Measurements from ENCODE around the gene PPOX. TPM values are rescaled to one million over a fixed set of nuclear protein-coding genes. Genes with fewer than 3 reads are reported as not detected.

Gene PPOX
- total RNA-seq, 1 donor from 2014 or later, result 20.0 TPM

DNA sequence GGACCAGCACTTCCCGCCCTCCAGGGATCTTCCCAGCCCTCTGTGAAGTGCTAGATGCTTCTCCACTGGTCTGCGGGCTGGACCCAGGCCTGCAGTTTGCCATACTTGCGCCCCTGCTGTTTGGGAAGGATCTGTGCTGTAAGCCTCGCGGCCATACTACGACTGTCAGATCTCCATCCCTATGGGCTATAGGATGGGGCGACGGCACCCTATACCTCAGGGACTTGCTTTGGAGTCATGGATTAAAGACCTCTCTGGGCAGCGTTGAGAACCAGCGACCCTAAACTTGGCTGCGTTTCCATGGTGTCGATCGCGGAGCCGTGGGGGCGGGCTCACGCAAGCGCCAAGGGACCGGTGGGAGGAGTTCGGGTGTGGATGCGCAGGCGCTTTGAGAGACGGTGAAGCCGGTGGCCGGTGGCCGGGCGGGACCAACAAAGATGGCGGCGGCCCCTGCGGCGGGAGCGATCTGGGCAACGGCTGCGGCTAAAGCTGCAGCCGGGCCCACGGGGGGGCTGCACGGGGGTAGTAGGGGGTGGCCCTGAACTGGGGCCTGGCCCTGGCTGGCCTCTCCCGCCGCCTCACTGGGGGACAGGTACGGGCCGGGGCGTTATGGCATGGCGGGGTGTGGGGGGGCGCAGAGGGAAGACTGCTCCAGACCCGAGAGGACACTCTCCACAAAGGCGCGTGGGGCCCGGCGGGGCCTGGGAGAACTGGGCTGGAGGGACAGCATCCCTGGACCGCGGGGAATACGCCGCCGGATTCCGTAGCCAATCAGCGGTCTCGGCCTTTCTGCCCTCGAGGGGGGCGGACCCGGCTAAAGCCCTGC lies 6.9 kb upstream of the PPOX start, which contains the start of gene USP21:
USP21 (plus strand) TSS at position 414 of the 826 bp plus-strand sequence. CDS start 1,141 bp downstream, outside the sequence.
- Mint-ChIP-seq H3K4me3 (ENCODE audit: unreplicated experiment) (peak within 1 kb of the TSS; percentile 86), H3K4me1 (ENCODE audit: low read depth, unreplicated experiment) (peaks cover 19% of the 10 kb centered on the region)
- FAIRE-seq, result no peak

DNA sequence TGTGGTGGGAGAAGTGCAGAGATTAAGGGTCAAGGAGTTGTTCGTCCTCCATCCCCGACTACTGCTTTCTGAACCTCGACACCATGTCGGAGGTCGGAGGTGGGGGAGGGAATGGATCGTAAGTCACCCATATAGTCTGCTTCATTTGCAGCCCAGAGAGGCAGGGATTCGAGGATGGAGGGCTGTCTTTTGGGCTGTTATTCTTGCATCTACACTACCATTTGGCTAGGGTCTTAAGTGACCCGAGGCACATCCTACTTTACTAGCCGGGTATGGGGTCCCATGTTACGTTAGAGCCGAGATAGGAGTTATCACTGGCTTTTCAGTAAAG lies 6.3 kb upstream of the PPOX start:
- Mint-ChIP-seq H3K27ac (ENCODE audit: unreplicated experiment) (peak overlapping the region; percentile 73), H3K4me3 (ENCODE audit: unreplicated experiment) (peak overlapping the region; percentile 86), H3K9me3 (ENCODE audit: unreplicated experiment) (no peaks in the 10 kb centered on the region), H3K4me1 (ENCODE audit: low read depth, unreplicated experiment) (peaks cover 19% of the 10 kb centered on the region), H3K36me3 (ENCODE audit: low read depth, unreplicated experiment) (peaks cover 6% of the 10 kb centered on the region), H3K27me3 (ENCODE audit: low read depth, unreplicated experiment) (no peaks in the 10 kb centered on the region)
- peak overlapping the region; percentile 65 for H2AFZ ChIP-seq (ENCODE audit: low read depth, low read length)
- no peak for DNase-seq (ENCODE audit: low read depth)
- no peaks in the 10 kb centered on the region for H3K9me3 ChIP-seq (ENCODE audit: insufficient read depth, low read depth, low read length)
- peaks cover 14% of the 10 kb centered on the region for H3K36me3 ChIP-seq (ENCODE audit: insufficient read depth, low read length)
- no peaks in the 10 kb centered on the region for H3K27me3 ChIP-seq (ENCODE audit: insufficient read depth, low read length)
- peaks cover 12% of the 10 kb centered on the region for H3K4me1 ChIP-seq (ENCODE audit: insufficient read depth, low read length)
- peaks cover 40% of the 10 kb centered on the region for H3K79me2 ChIP-seq (ENCODE audit: insufficient read depth, low read length)
- peak overlapping the region; percentile 92 for H3K9ac ChIP-seq (ENCODE audit: low read length)
- no peaks in the 10 kb centered on the region for H4K20me1 ChIP-seq (ENCODE audit: insufficient read depth, low read length)
- no peak for FAIRE-seq
- peak overlapping the region; percentile 89 for H3K4me3 ChIP-seq (ENCODE audit: insufficient read depth, low read depth, low read length)
- peak overlapping the region; percentile 83 for H3K27ac ChIP-seq (ENCODE audit: low read depth, low read length)
- H3K4me2 ChIP-seq (ENCODE audit: low read length), result peak overlapping the region; percentile 97
- TF ChIP-seq EZH2 (IDR thresholded peaks at IDR 0.05; ENCODE audit: insufficient read depth, low read length), result no peak
- TF ChIP-seq, protein P1, sequence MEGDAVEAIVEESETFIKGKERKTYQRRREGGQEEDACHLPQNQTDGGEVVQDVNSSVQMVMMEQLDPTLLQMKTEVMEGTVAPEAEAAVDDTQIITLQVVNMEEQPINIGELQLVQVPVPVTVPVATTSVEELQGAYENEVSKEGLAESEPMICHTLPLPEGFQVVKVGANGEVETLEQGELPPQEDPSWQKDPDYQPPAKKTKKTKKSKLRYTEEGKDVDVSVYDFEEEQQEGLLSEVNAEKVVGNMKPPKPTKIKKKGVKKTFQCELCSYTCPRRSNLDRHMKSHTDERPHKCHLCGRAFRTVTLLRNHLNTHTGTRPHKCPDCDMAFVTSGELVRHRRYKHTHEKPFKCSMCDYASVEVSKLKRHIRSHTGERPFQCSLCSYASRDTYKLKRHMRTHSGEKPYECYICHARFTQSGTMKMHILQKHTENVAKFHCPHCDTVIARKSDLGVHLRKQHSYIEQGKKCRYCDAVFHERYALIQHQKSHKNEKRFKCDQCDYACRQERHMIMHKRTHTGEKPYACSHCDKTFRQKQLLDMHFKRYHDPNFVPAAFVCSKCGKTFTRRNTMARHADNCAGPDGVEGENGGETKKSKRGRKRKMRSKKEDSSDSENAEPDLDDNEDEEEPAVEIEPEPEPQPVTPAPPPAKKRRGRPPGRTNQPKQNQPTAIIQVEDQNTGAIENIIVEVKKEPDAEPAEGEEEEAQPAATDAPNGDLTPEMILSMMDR (IDR thresholded peaks at IDR 0.05; ENCODE audit: insufficient read depth, low read depth, low read length), result no peak

More for the DNA sequence above, 6.9 kb upstream of the PPOX start, which contains the start of gene USP21:
- H3K27me3 ChIP-seq (ENCODE audit: insufficient read depth, low read length), result no peaks in the 10 kb centered on the region
- H3K4me2 ChIP-seq (ENCODE audit: low read length), result peak within 1 kb of the TSS; percentile 97
- Mint-ChIP-seq H3K36me3 (ENCODE audit: low read depth, unreplicated experiment) (peaks cover 6% of the 10 kb centered on the region), H3K9me3 (ENCODE audit: unreplicated experiment) (no peaks in the 10 kb centered on the region), H3K27ac (ENCODE audit: unreplicated experiment) (peak within 1 kb of the TSS; percentile 73), H3K27me3 (ENCODE audit: low read depth, unreplicated experiment) (no peaks in the 10 kb centered on the region)
- peak within 1 kb of the TSS; percentile 92 for H3K9ac ChIP-seq (ENCODE audit: low read length)
- no peaks in the 10 kb centered on the region for H4K20me1 ChIP-seq (ENCODE audit: insufficient read depth, low read length)
- peaks cover 44% of the 10 kb centered on the region for H3K79me2 ChIP-seq (ENCODE audit: insufficient read depth, low read length)
- peak within 1 kb of the TSS; percentile 89 for H3K4me3 ChIP-seq (ENCODE audit: insufficient read depth, low read depth, low read length)
- H3K4me1 ChIP-seq (ENCODE audit: insufficient read depth, low read length), result peaks cover 15% of the 10 kb centered on the region
- H2AFZ ChIP-seq (ENCODE audit: low read depth, low read length), result peak within 1 kb of the TSS; percentile 85
- H3K27ac ChIP-seq (ENCODE audit: low read depth, low read length), result peak within 1 kb of the TSS; percentile 83
- peak; percentile 62 for DNase-seq (ENCODE audit: low read depth)
- no peak for TF ChIP-seq EZH2 (IDR thresholded peaks at IDR 0.05; ENCODE audit: insufficient read depth, low read length)
- TF ChIP-seq, protein P1 (IDR thresholded peaks at IDR 0.05; ENCODE audit: insufficient read depth, low read depth, low read length), result no peak
- no peaks in the 10 kb centered on the region for H3K9me3 ChIP-seq (ENCODE audit: insufficient read depth, low read depth, low read length)
- peaks cover 14% of the 10 kb centered on the region for H3K36me3 ChIP-seq (ENCODE audit: insufficient read depth, low read length)

Measured in astrocyte (in vitro differentiated cells and primary cell).